Measurements from ENCODE around the gene SULT1C4. TPM values are rescaled to one million over a fixed set of nuclear protein-coding genes. Genes with fewer than 3 reads are reported as not detected.

SULT1C4 gene
- total and polyA plus RNA-seq, 2 of the 8 experiments (the other 6 are each of a cell fraction or from before 2014, with no cell fraction given): 1.5 to 2.1 TPM

- H3K9me3 ChIP-seq (ENCODE audit: insufficient read depth in 2 of 2, low read depth in 1 of 2, low read length in 1 of 2): no peaks in the 10 kb centered on the region
- H2BK120ac ChIP-seq (replicated peaks; ENCODE audit: low read depth, low read length): no peak overlapping the region
- H4K8ac ChIP-seq (ENCODE audit: extremely low read depth, insufficient read depth, low read length): no peak overlapping the region
- 92% methylated on average over 6 of the region's 6 CpGs; no CpG with 5 or more reads in 1 of the 2 experiments for WGBS, 2 experiments (ENCODE audit: extremely low coverage in 1 of 2, insufficient coverage in 1 of 2, insufficient read length in 1 of 2, insufficient replicate concordance in 2 of 2, low coverage in 1 of 2, low lambda C conversion rate in 2 of 2, missing lambda C conversion rate in 1 of 2)
- no peak overlapping the region for H2BK15ac ChIP-seq (ENCODE audit: low read length)
- no peak overlapping the region for H3K9ac ChIP-seq (replicated peaks in 1 of 4; ENCODE audit: extremely low read depth in 1 of 4, low read depth in 3 of 4, low read length in 3 of 4)
- H3K4ac ChIP-seq (replicated peaks; ENCODE audit: insufficient read length, low read depth, low read length): no peak overlapping the region
- no peak overlapping the region for H3K4me2 ChIP-seq (ENCODE audit: insufficient read depth in 1 of 2, low read depth in 2 of 2, low read length in 2 of 2)
- H3K27ac ChIP-seq (ENCODE audit: low read depth, low read length): no peak overlapping the region
- H3K79me1 ChIP-seq (ENCODE audit: low read depth, low read length): no peaks in the 10 kb centered on the region
- H3K27me3 ChIP-seq (replicated peaks in 1 of 4; ENCODE audit: control insufficient read depth in 3 of 4, extremely low read depth in 1 of 4, insufficient read depth in 3 of 4, low read length in 3 of 4): no peaks in the 10 kb centered on the region
- H3K56ac ChIP-seq (replicated peaks; ENCODE audit: insufficient read length, low read depth, low read length): no peak overlapping the region
- H2BK5ac ChIP-seq (ENCODE audit: low read depth, low read length): no peak overlapping the region
- H2AK5ac ChIP-seq (ENCODE audit: low read depth, low read length): no peak overlapping the region
- no peak overlapping the region for H4K91ac ChIP-seq (replicated peaks; ENCODE audit: insufficient read length, low read length)
- H2AFZ ChIP-seq (ENCODE audit: low read length): no peak overlapping the region
- no peaks in the 10 kb centered on the region for H3K36me3 ChIP-seq (ENCODE audit: control insufficient read depth in 2 of 4, insufficient read depth in 4 of 4, low read length in 3 of 4)
- H3K4me3 ChIP-seq (ENCODE audit: extremely low read depth in 1 of 4, insufficient read depth in 2 of 4, low read depth in 3 of 4, low read length in 4 of 4): no peak overlapping the region
- no peak overlapping the region for H2BK20ac ChIP-seq (ENCODE audit: low read length)
- H3K14ac ChIP-seq (ENCODE audit: insufficient read length): no peak overlapping the region
- H3K18ac ChIP-seq (ENCODE audit: extremely low read depth, low read length): no peak overlapping the region
- peaks cover 0 to 5% (median under 1%) of the 10 kb centered on the region in 4 experiments; a peak in 1 of 7 replicates for H3K4me1 ChIP-seq (replicated peaks in 1 of 4; ENCODE audit: control insufficient read depth in 3 of 4, insufficient read depth in 4 of 4, low read length in 3 of 4)
- POLR2A ChIA-PET (ENCODE audit: partially characterized antibody): no interaction called here
- no peak overlapping the region for H3K23ac ChIP-seq (ENCODE audit: insufficient read length)
- CTCF ChIA-PET (ENCODE audit: partially characterized antibody): no interaction called here
- no peak overlapping the region for H4K5ac ChIP-seq (ENCODE audit: insufficient read length, low read depth, low read length)
- H2BK12ac ChIP-seq (ENCODE audit: low read depth, low read length): no peak overlapping the region
- FAIRE-seq (no peak), DNase-seq (ENCODE audit: low read depth in 1 of 2, low spot score in 2 of 2) (no peak)
- no peaks in the 10 kb centered on the region; the same call in 1 of the 2 replicates for H3K23me2 ChIP-seq (ENCODE audit: low read depth, low read length)
- no peaks in the 10 kb centered on the region for H3K79me2 ChIP-seq (ENCODE audit: control insufficient read depth in 1 of 2, insufficient read depth in 2 of 2, low read length in 2 of 2)
- no peaks in the 10 kb centered on the region for H4K20me1 ChIP-seq (replicated peaks in 1 of 2; ENCODE audit: control insufficient read depth in 1 of 2, insufficient read depth in 2 of 2, low read length in 2 of 2)
- TF ChIP-seq CEBPB (IDR thresholded peaks at IDR 0.05; ENCODE audit: low read depth, low read length) (no peak), RBBP5 (IDR thresholded peaks at IDR 0.05; ENCODE audit: borderline replicate concordance, low read depth, low read length) (no peak), MAFK (IDR thresholded peaks at IDR 0.05; ENCODE audit: low read depth, low read length) (no peak), SIX5 (IDR thresholded peaks at IDR 0.05; ENCODE audit: low read depth, low read length) (no peak), RAD21 (IDR thresholded peaks at IDR 0.05 in 1 of 2, conservative IDR thresholded peaks at IDR 0.05 in 1 of 2; ENCODE audit: low read depth in 2 of 2, low read length in 2 of 2) (no peak), ASH2L (IDR thresholded peaks at IDR 0.05; ENCODE audit: low read length) (no peak), SP2 (IDR thresholded peaks at IDR 0.05; ENCODE audit: low read length) (no peak), POLR2A (IDR thresholded peaks at IDR 0.05; ENCODE audit: control extremely low read depth in 1 of 2, low read depth in 2 of 2, low read length in 2 of 2) (no peak), GTF2F1 (IDR thresholded peaks at IDR 0.05; ENCODE audit: borderline replicate concordance, low read depth, low read length) (no peak), SIN3A (conservative IDR thresholded peaks at IDR 0.05 in 1 of 2, IDR thresholded peaks at IDR 0.05 in 1 of 2; ENCODE audit: low read depth in 1 of 2, low read length in 2 of 2) (no peak), KDM4A (IDR thresholded peaks at IDR 0.05; ENCODE audit: low read depth, low read length, severe bottlenecking) (no peak), SRF (IDR thresholded peaks at IDR 0.05; ENCODE audit: low read depth, low read length) (no peak), JUND (IDR thresholded peaks at IDR 0.05; ENCODE audit: low read length) (no peak)
Observed at GRCh38 chr2:108407864-108408729, 30.3 kb downstream of the SULT1C4 start.

Measured in H1 (cell line).